Measurements from ENCODE around the gene CAPN2.

DNA sequence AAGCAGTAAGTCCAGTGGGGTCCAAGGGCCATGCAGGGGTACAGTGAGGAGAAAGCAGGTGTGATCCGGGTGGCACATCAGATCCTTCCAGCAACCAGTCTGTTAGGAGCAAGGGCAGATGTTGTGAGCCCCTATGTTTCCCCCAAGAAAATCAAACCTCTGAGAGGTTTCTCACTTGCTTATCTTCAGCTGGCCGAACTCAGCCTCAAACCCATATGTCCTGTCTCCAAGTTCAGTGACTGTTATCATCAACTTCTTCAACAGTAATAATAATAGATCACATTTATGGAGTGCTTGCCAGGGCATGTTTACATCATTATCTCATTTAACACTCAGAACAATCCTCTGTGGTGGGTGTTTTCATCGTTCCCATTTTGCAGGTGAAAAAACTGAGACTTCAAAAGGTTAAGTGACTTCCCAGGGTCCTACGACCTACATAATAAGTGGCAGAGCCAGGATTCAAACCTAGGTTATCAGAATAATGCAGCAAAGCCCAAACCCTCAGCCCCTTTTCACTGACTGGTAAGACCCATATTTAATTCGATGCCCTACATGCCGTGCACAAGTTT, 3.3 kb downstream of the CAPN2 start:
- TF ChIP-seq, protein P1, sequence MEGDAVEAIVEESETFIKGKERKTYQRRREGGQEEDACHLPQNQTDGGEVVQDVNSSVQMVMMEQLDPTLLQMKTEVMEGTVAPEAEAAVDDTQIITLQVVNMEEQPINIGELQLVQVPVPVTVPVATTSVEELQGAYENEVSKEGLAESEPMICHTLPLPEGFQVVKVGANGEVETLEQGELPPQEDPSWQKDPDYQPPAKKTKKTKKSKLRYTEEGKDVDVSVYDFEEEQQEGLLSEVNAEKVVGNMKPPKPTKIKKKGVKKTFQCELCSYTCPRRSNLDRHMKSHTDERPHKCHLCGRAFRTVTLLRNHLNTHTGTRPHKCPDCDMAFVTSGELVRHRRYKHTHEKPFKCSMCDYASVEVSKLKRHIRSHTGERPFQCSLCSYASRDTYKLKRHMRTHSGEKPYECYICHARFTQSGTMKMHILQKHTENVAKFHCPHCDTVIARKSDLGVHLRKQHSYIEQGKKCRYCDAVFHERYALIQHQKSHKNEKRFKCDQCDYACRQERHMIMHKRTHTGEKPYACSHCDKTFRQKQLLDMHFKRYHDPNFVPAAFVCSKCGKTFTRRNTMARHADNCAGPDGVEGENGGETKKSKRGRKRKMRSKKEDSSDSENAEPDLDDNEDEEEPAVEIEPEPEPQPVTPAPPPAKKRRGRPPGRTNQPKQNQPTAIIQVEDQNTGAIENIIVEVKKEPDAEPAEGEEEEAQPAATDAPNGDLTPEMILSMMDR (tag by site-specific recombination; IDR thresholded peaks at IDR 0.05) = no peak
- TF ChIP-seq ZNF266 (tag by site-specific recombination; IDR thresholded peaks at IDR 0.05; ENCODE audit: low read depth) (no peak), ZNF133 (tag by site-specific recombination; IDR thresholded peaks at IDR 0.05) (no peak), ZNF639 (tag by site-specific recombination; IDR thresholded peaks at IDR 0.05) (peak; percentile 10; the same call in 1 of the 2 replicates), ZNF175 (tag by site-specific recombination; IDR thresholded peaks at IDR 0.05) (no peak), ZBTB44 (tag by site-specific recombination; IDR thresholded peaks at IDR 0.05) (no peak), ZNF140 (tag by site-specific recombination; IDR thresholded peaks at IDR 0.05) (no peak), SP7 (tag by site-specific recombination; IDR thresholded peaks at IDR 0.05) (no peak), ZSCAN23 (tag by site-specific recombination; IDR thresholded peaks at IDR 0.05) (no peak), ZNF157 (tag by site-specific recombination; IDR thresholded peaks at IDR 0.05) (no peak)
- TF ChIP-seq, protein P2, sequence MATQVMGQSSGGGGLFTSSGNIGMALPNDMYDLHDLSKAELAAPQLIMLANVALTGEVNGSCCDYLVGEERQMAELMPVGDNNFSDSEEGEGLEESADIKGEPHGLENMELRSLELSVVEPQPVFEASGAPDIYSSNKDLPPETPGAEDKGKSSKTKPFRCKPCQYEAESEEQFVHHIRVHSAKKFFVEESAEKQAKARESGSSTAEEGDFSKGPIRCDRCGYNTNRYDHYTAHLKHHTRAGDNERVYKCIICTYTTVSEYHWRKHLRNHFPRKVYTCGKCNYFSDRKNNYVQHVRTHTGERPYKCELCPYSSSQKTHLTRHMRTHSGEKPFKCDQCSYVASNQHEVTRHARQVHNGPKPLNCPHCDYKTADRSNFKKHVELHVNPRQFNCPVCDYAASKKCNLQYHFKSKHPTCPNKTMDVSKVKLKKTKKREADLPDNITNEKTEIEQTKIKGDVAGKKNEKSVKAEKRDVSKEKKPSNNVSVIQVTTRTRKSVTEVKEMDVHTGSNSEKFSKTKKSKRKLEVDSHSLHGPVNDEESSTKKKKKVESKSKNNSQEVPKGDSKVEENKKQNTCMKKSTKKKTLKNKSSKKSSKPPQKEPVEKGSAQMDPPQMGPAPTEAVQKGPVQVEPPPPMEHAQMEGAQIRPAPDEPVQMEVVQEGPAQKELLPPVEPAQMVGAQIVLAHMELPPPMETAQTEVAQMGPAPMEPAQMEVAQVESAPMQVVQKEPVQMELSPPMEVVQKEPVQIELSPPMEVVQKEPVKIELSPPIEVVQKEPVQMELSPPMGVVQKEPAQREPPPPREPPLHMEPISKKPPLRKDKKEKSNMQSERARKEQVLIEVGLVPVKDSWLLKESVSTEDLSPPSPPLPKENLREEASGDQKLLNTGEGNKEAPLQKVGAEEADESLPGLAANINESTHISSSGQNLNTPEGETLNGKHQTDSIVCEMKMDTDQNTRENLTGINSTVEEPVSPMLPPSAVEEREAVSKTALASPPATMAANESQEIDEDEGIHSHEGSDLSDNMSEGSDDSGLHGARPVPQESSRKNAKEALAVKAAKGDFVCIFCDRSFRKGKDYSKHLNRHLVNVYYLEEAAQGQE (tag by site-specific recombination; IDR thresholded peaks at IDR 0.05) = no peak

All from HEK293 (cell line).